Erythroblast (primary cell): ENCODE measurements around the gene TIGD6.
A peak's percentile ranks its signal among the peaks of the same experiment; 100 is the strongest.

ENCODE experiments used
- DNase-seq, 2 experiments: peaks; one replicate each; lab custom pipeline; 2025; lab: John Stamatoyannopoulos, UW
- GATA1 ChIP-seq: IDR thresholded peaks from 2 replicates; pipeline ENCODE4 v1.6.1; 2011; ENCODE audit warnings: low read depth, mild to moderate bottlenecking, control low read depth, low read length, moderate library complexity
- POLR2A ChIP-seq: IDR thresholded peaks from 2 replicates; pipeline ENCODE4 v1.6.1; 2011; ENCODE audit warnings: mild to moderate bottlenecking, low read length

Gene TIGD6

GRCh38 chr5:150023136-150023535 is 22.7 kb upstream of the TIGD6 start:
- DNase-seq: no peak
- no peak for TF ChIP-seq POLR2A
- TF ChIP-seq GATA1: no peak

GRCh38 chr5:150022681-150023080 is 22.2 kb upstream of the TIGD6 start:
- TF ChIP-seq POLR2A (no peak), GATA1 (no peak)

GRCh38 chr5:150022158-150022531 is 21.7 kb upstream of the TIGD6 start:
- DNase-seq: no peak
- TF ChIP-seq POLR2A (no peak), GATA1 (no peak)

More at GRCh38 chr5:150022681-150023080, 22.2 kb upstream of the TIGD6 start:
- no peak for DNase-seq

- no peak for DNase-seq
- TF ChIP-seq POLR2A: no peak
- no peak for TF ChIP-seq GATA1
Observed at GRCh38 chr5:150021491-150022157, 21.2 kb upstream of the TIGD6 start.

- TF ChIP-seq POLR2A (no peak), GATA1 (no peak)
- no peak for DNase-seq
Observed at GRCh38 chr5:150020249-150020648, 19.8 kb upstream of the TIGD6 start.

- TF ChIP-seq GATA1 (no peak), POLR2A (peak; percentile 11)
- DNase-seq: peak; percentile 51 to 68
Observed at GRCh38 chr5:150017226-150018005, 17.0 kb upstream of the TIGD6 start.

- TF ChIP-seq GATA1: no peak
- no peak for TF ChIP-seq POLR2A
- no peak for DNase-seq
Observed at GRCh38 chr5:150016537-150016936, 16.1 kb upstream of the TIGD6 start.

- TF ChIP-seq GATA1: no peak
- no peak for TF ChIP-seq POLR2A
- DNase-seq: no peak
Observed at GRCh38 chr5:150015415-150015814, 15.0 kb upstream of the TIGD6 start.

- no peak for TF ChIP-seq GATA1
- no peak for TF ChIP-seq POLR2A
- no peak for DNase-seq
Observed at GRCh38 chr5:150014456-150014855, 14.0 kb upstream of the TIGD6 start.

- TF ChIP-seq POLR2A: no peak
- no peak for TF ChIP-seq GATA1
- DNase-seq: no peak
Observed at GRCh38 chr5:150013931-150014330, 13.5 kb upstream of the TIGD6 start.

GRCh38 chr5:150009671-150010387 is 9.4 kb upstream of the TIGD6 start:
- no peak for DNase-seq
- TF ChIP-seq POLR2A (no peak), GATA1 (no peak)

- TF ChIP-seq GATA1 (no peak), POLR2A (no peak)
- no peak for DNase-seq
Observed at GRCh38 chr5:150007050-150007449, 6.6 kb upstream of the TIGD6 start.

- no peak for DNase-seq
- TF ChIP-seq GATA1 (no peak), POLR2A (no peak)
Observed at GRCh38 chr5:150006318-150006717, 5.9 kb upstream of the TIGD6 start.

- peak; percentile 84 to 86 for DNase-seq
- TF ChIP-seq POLR2A (no peak), GATA1 (no peak)
Observed at GRCh38 chr5:150001660-150002486, 1.4 kb upstream of the TIGD6 start.
